ENCODE measurements around the gene CPNE5.

Gene CPNE5

GRCh38 chr6:36825452-36825851, 13.8 kb downstream of the CPNE5 start:
- Histone ChIP-seq H3K27me3 (ENCODE audit: insufficient read depth, poor library complexity, severe bottlenecking) (no peaks in the 10 kb centered on the region), H3K36me3 (ENCODE audit: low read depth) (no peaks in the 10 kb centered on the region), H3K4me3 (ENCODE audit: severe bottlenecking) (no peak overlapping the region), H3K4me1 (ENCODE audit: insufficient read depth, poor library complexity, severe bottlenecking) (peaks cover 16% of the 10 kb centered on the region), H3K9me3 (ENCODE audit: severe bottlenecking) (no peaks in the 10 kb centered on the region), H3K27ac (ENCODE audit: poor library complexity, severe bottlenecking) (no peak overlapping the region)
- no peak for TF ChIP-seq CTCF (IDR thresholded peaks at IDR 0.05; ENCODE audit: poor library complexity, severe bottlenecking)
- DNase-seq (ENCODE audit: low spot score) (no peak), ATAC-seq (ENCODE audit: low read depth) (no peak)

GRCh38 chr6:36824253-36824652, 15.0 kb downstream of the CPNE5 start:
- H3K27me3 ChIP-seq (ENCODE audit: insufficient read depth, poor library complexity, severe bottlenecking), result no peaks in the 10 kb centered on the region
- H3K4me3 ChIP-seq (ENCODE audit: severe bottlenecking), result no peak overlapping the region
- TF ChIP-seq CTCF (IDR thresholded peaks at IDR 0.05; ENCODE audit: poor library complexity, severe bottlenecking), result no peak
- no peaks in the 10 kb centered on the region for H3K36me3 ChIP-seq (ENCODE audit: low read depth)
- DNase-seq (ENCODE audit: low spot score) (no peak), ATAC-seq (ENCODE audit: low read depth) (no peak)
- H3K4me1 ChIP-seq (ENCODE audit: insufficient read depth, poor library complexity, severe bottlenecking), result peaks cover 15% of the 10 kb centered on the region
- H3K27ac ChIP-seq (ENCODE audit: poor library complexity, severe bottlenecking), result no peak overlapping the region
- H3K9me3 ChIP-seq (ENCODE audit: severe bottlenecking), result no peaks in the 10 kb centered on the region

DNA sequence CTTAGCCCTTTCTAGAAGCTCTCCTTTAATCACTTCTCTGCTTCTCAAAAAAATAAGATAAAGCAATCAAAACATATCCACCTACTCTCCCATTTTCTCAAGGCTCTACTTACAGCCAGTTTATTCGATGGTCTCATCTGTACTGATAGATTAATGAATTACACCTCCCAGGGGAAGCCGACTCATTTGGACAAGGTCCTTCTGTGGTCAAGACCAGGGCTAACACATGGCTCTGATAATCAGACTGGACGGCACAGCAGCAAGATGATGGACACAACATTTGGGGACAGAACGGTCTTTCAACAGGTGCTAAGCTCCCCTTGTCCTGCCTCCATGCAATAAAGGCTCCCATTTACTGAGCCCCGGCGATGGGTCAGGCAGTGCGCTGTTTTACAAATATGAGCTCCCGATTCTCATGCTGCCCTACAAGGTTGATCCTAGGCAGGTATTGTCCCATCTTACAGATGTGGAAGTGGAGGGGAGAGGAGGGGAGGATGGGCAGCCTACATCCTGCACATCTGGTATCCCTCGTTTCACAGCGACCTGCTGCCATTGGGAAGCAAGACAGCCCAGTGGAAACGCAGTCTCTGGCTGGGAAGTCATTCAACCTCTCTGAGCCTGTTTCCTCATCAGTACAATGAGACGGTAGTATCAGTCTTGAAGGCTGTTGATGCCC, 15.7 kb downstream of the CPNE5 start:
- H3K4me1 ChIP-seq (ENCODE audit: insufficient read depth, poor library complexity, severe bottlenecking), result peaks cover 15% of the 10 kb centered on the region
- no peak overlapping the region for H3K4me3 ChIP-seq (ENCODE audit: severe bottlenecking)
- TF ChIP-seq CTCF (IDR thresholded peaks at IDR 0.05; ENCODE audit: poor library complexity, severe bottlenecking), result no peak
- no peak for DNase-seq (ENCODE audit: low spot score)
- no peaks in the 10 kb centered on the region for H3K36me3 ChIP-seq (ENCODE audit: low read depth)
- ATAC-seq (ENCODE audit: low read depth), result no peak
- no peaks in the 10 kb centered on the region for H3K27me3 ChIP-seq (ENCODE audit: insufficient read depth, poor library complexity, severe bottlenecking)
- no peak overlapping the region for H3K27ac ChIP-seq (ENCODE audit: poor library complexity, severe bottlenecking)
- H3K9me3 ChIP-seq (ENCODE audit: severe bottlenecking), result no peaks in the 10 kb centered on the region

DNA sequence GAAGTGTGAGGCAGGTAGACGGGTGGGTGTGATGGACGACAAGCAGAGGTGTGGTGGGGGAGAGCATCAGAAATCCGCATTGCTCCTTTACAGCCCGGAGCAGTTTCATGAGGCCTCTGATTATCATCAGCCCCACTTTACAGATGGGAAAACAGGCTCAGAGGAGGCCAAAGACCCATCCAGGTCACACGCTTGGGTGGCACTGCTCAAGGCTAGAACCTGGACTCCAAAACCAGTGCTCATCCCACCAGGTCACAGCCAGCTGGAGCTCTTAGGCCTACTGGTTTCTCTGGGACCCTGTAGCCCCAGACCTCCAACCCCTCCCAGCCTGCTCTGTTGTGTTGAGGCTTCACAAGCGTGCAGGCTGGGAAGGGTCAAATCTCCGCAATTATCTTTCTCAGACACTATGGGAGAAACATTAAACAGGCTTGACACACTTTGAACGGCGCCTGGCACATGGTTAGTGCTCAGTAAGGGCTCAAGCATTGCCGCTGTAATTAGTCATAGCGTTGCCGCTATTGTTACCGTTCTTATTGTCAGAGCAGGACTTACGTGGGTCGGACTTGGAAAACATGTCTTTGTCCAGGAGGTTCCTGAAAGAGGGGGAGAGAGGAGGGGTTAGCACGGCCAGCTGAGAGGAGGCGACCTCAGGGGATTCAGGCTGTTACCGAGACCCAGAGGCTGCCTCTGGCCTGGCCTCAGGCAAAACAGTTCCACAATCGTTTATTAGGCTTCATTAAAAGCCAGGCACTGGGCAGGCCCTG, 16.6 kb downstream of the CPNE5 start:
- H3K9me3 ChIP-seq (ENCODE audit: severe bottlenecking), result no peaks in the 10 kb centered on the region
- H3K4me3 ChIP-seq (ENCODE audit: severe bottlenecking), result no peak overlapping the region
- H3K27me3 ChIP-seq (ENCODE audit: insufficient read depth, poor library complexity, severe bottlenecking), result no peaks in the 10 kb centered on the region
- no peak for DNase-seq (ENCODE audit: low spot score)
- H3K36me3 ChIP-seq (ENCODE audit: low read depth), result no peaks in the 10 kb centered on the region
- ATAC-seq (ENCODE audit: low read depth), result no peak
- no peak for TF ChIP-seq CTCF (IDR thresholded peaks at IDR 0.05; ENCODE audit: poor library complexity, severe bottlenecking)
- H3K4me1 ChIP-seq (ENCODE audit: insufficient read depth, poor library complexity, severe bottlenecking), result peaks cover 15% of the 10 kb centered on the region
- no peak overlapping the region for H3K27ac ChIP-seq (ENCODE audit: poor library complexity, severe bottlenecking)

All from RWPE2 (cell line).